Measurements from ENCODE around the gene EMC1.

Gene EMC1

DNA sequence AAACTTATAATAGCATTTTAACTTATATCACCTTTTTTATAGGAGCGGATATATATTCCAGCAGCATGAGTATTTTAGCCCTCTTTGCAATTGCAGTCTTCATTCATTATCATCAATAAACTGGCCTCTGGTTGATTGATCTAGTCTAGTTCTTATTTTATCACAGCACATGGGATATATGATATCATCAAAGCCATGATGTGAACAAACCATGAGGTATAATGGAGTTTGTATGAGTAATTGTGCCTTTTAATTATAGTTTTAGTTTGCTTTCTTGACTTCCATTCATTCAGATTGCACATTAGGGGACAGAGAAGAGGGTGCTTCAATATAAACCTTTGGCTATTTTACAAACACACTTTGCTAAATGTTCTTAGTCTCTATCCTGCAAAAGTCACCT, 37.7 kb downstream of the EMC1 start:
- no peak for DNase-seq

GRCh38 chr1:19212167-19212566, 39.2 kb downstream of the EMC1 start:
- no peak for DNase-seq

GRCh38 chr1:19210772-19211549, 40.4 kb downstream of the EMC1 start:
- DNase-seq, result no peak

DNA sequence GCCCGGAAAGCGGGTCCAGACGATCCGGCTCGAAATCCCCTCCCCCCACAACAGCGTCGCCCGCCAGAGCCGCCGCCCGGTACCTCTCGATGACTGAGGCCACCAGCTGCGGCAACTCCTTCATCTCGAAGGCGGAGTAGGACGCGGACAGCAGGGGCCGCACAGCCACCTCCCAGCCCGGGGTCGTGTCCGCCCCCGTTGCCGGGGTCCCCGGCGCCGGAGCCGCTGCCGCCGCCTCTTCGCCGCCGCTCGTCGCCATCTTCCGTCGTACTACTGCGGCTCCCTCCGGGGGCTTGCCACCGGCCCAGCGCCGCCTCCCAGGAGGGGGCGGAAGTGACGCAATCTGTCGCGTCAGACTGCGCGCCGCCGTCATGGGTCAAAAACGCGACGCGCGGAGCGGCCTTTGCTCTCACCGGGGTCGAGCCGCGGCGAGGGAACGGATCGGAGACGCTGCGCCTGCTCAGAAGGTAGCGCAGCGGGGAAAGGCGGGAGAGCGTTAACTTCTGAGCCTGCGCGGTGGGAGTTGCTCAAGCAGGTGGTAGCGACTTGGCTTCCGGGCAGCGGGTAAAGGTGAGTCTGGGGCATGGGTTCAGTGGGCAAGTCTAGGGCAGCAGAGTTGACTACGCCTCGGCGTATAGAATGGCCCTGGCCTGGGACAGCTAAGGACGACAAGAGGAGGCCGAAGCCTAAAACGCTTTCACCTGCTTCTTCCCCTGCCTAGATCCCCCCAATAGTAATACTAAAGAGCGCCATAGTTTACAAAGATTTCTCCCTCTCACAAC, 41.1 kb downstream of the EMC1 start, which contains the start of gene UBR4:
UBR4 (minus strand) TSS at position 277 of the 782 bp plus-strand sequence; CDS start at position 259, 18 bp downstream.
- DNase-seq, result peak; percentile 97 to 98

GRCh38 chr1:19209439-19209989, 41.8 kb downstream of the EMC1 start:
- DNase-seq, result peak; percentile 73 to 74

GRCh38 chr1:19208710-19209438, 42.5 kb downstream of the EMC1 start:
- no peak for DNase-seq

DNA sequence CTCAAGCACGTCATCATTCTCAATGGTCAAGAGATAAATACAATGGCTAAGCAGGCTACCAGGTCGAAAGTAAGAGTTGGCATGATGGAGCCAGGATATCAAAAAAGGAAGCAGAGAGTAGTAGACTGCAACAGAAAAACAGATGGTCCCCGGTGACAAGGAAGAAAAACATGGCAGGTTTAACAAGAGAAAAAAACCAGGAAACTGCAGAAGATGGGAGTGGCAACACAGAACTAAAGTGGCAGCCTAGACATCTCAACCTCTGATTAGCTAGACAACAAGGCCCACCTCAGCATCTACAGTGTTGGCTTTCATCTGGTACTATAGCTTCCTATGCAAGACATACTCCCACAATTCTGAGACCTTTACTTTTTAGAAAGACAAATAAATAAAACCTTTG, 44.4 kb downstream of the EMC1 start:
- no peak for DNase-seq

DNA sequence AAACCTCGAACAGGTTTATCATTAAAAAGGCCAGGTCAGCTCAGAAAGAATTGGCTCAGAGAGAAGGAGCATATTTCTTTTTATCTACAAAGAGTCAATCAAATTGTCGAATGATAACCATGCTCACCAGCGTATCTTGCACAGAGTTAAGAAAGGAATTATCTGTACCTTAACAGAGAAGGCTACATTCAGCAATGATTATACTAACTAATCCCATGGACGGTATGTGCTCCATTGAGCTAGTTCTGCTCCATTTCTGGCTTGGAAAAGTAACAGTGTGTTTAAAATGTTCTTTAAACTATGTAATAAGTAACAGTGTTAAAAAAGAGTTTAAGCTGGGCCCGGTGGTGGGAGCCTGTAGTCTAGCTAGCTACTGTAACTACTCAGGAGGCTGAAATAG, 45.5 kb downstream of the EMC1 start:
- no peak for DNase-seq

DNA sequence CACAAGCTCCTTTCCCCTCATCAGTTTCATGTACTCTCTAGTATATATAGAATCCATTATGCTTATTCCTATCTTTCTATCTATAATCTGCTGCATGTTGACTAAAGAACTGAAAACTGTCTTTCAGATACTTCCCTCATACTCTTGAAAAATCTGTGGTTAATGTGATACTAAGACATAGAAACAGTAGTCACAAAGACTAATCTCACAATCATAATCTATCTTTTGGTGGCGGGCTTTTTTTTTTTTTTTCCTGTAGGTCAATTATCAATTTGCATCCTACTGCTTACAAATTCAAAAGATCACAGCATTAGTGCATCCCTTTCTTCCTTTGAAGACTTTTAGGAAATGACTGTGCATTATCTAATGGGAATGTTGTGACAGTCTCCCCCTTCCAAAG, 45.9 kb downstream of the EMC1 start:
- no peak for DNase-seq

DNA sequence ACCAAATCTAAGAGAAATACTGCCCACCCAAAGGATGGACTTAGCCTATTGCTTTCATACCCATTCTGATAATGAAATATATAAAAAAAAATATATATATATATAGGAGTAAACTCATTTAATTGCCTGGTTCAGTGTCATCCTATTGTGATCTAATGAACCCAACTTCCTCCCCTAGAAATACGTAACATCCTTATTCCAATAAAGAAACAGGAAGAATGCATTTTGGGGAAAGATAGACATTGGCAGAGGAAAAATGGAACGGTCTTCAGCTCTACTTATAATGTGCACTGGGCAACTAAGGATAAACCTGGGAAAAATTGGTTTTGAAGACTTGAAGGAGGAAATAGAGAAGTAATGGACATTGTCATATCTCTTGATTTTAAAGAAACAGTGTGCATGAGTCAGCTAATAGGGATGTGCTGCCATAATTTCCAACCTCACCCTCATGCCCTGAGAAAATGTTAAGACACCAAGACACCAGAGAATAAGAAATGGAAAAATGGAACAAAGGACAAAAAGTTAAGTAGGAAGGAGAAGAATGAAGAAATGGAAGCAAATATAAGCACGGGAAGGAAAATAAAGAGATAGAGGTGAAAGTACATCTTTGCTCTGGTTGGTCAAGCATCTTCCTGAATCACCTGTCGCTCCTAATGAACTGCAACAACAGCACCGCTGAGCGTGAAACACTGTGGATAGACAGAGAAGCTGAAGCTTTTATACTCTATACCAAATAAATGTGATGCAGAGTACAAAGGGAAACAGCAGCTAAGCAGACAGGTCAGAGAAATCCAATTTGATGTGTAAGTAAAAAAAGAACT, 46.7 kb downstream of the EMC1 start:
- DNase-seq, result no peak

DNA sequence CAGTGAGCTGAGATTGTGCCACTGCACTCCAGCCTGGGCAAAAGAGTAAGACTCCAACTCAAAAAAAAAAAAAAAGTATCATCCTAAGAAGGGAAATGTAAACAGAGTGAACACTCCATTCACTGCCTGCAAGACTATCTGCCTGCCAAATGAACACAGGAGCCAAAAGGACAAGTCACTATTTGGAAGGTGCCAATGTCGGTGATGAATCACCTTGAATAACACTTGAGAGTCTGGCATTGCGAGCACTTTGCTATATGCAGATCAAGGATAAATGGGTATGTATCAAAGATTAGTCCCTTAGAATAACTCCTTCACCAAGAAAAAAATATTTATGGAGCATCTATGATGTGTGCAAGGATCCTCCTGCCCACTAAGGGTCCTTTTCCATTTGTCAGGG, 47.9 kb downstream of the EMC1 start:
- DNase-seq, result no peak

DNA sequence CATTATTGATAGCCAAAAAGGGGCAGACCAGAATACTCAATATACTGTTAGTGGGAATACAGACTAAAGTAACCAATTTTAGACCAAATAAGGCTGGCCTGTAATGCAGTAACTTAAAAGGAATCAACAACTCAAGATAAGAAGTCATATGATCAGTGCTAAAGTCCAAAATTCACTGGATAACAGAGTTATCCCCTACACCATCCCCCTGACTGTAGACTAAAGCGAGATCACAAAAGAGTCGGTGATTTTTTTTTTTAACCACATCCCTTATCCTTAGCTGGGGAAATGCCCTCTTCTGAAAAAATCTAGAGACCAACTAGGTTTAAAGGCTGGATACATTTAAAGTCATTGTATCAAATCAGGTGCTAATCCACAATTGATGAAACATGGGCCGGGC, 48.9 kb downstream of the EMC1 start:
- DNase-seq, result no peak

DNA sequence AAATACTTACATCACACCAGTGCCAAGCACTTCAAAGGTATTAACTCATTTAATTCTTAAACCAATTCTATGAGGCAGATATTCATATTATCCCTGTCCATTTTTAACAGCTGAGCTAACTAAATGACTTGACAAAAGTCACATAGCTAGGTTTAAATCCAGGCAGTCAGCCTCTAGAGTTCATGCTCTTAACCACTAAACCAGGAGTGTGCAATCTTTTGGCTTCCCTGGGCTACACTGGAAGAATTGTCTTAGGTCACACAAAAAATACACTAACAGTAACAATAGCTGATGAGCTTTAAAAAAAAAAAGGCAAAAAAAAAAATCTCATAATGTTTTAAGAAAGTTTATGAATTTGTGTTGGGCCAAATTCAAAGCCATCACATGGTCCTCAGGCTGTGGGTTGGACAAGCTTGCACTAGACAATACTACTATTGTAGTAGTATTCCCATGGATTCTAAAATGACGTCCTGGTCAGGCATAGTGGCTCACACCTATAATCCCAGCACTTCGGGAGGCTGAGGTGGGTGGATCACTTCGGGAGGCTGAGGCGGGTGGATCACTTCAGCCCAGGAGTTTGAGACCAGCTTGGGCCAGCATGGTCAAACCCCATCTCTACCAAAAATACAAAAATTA, 51.2 kb downstream of the EMC1 start:
- DNase-seq, result no peak

GRCh38 chr1:19199329-19199968, 51.9 kb downstream of the EMC1 start:
- no peak for DNase-seq

- DNase-seq, result no peak
Observed at GRCh38 chr1:19198820-19199219, 52.5 kb downstream of the EMC1 start.

- no peak for DNase-seq
Observed at GRCh38 chr1:19197845-19198244, 53.5 kb downstream of the EMC1 start.

DNA sequence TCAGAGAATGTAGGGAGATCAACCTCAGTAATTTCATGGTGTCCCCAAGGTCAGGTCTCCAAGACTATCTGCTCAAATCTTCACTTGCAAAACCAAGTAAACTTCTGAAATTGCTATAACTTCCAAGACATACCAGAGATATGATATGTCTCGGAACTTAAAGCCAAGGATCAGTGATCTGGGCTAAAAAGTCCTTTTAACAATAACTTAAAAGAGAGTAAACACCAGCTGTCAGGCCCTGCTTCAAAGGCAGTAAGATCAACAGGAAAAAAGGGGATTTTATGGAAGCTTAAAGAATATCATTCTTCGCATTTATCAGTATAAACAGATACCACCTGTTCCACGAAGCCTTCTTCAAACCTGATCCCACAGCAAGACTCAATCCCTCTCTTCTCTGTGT, 55.0 kb downstream of the EMC1 start:
- DNase-seq, result no peak

GRCh38 chr1:19193004-19193403, 58.3 kb downstream of the EMC1 start:
- DNase-seq, result no peak

DNA sequence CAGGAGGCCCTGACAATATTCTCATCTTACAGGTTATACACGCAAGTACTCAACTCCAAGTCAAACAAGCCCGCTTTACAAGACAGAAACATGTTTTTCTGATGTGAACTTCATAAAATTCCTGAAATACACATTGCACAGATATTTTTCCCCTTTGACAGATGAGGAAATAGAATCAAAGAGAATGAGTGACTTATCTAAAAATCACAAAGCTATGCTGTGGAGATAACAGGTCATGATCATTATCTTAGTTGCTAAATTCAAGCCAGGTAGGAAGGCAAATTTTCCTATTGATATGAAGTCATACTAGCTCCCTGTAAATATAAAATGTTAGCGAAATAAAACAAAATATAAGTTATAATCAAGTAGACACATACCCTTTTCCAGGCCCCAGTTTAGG, 59.5 kb downstream of the EMC1 start:
- DNase-seq, result no peak

DNA sequence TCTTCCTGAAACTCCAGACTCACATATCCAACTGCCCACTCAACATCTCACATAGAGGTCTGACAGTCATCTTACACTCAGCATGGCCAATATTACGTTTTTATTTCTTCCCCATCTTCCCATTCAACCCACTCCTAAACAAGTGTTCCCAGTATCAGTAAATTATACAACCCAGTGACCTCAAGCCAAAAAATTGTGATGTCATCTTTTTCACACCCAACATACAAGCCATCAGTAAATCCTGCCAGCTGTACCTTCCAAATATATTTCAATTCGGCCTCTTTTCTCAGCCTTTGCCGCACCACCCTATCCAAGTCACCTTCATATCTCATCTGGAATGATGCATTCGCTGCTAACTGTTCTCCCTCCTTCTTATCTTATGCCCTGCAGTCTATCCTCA, 60.9 kb downstream of the EMC1 start:
- no peak for DNase-seq

DNA sequence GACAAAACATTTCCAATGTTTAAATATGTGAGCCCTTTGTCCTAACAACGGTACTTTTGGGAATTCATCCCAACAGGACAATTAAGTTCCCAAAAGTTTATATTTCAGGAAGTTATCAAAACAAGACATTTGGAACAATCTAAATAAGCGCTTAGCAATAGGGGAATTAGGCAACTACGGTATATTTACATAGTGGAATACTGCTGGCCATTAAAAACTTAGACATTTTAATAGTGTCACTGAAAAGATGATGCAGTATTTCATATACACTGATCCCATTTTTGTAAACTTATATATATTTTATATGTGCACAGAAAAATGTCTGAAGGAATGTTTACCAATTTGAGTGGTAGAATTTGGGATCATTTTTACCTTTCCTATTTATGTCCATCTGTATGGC, 62.1 kb downstream of the EMC1 start:
- no peak for DNase-seq

Measured in stimulated activated CD4-positive, alpha-beta T cell treated with anti-CD3 and anti-CD28 coated beads, Interleukin-2, amount 100 ng/mL, for 24 hours (primary cell).